HCT116 (cell line): Measurements from ENCODE around the gene CD248. TPM values are rescaled to one million over a fixed set of nuclear protein-coding genes. Genes with fewer than 3 reads are reported as not detected.

Experiments
- ATAC-seq: fragments of 200-7000 bp; cut with Tn5 transposase; 2 replicates; pipeline ENCODE4 v1.9.1; 2020; ENCODE audit warnings: mild to moderate bottlenecking, moderate library complexity
- BruUV-seq: library from RNA; stranded (reverse); fragments of 400-500 nt; replicated peaks from 2 replicates; lab custom pipeline; 2021; lab: Mats Ljungman, UMichigan
- CTCF ChIA-PET: fragments of 300-600 bp; sonication (Branson Sonifier 250); formaldehyde crosslinking; loops from one replicate; lab custom pipeline; 2021; ENCODE audit warnings: antibody characterized with exemption; lab: Charles Lee
- POLR2A ChIA-PET: fragments of 300-600, 350-600 bp; sonication (Branson Sonifier 250); formaldehyde crosslinking; loops from one replicate; lab custom pipeline; 2021; ENCODE audit warnings: antibody characterized with exemption; lab: Charles Lee
- RAD21 ChIA-PET, 2 experiments: fragments of 300-600 bp; sonication (Branson Sonifier 250); formaldehyde crosslinking; loops; one replicate each; lab custom pipeline; 2023; ENCODE audit warnings: low total read pairs in 2 of 2; ENCODE audit not compliant: uncharacterized antibody in 2 of 2, unreplicated experiment in 2 of 2, low non-redundant PET in 1 of 2; lab: Charles Lee
- DNase-seq: peaks from one replicate; pipeline ENCODE4 v3.0.0-alpha.2; 2010; ENCODE audit warnings: low read depth, low spot score
- H2AFZ ChIP-seq: fragments of 200-600 bp; shearing (Covaris generic), sonication (generic); 2 replicates; pipeline ENCODE4 v1.6.1; 2017; ENCODE audit warnings: low read depth, mixed run types, mixed read lengths, antibody characterized with exemption, low read length; ENCODE audit not compliant: poor library complexity, severe bottlenecking
- H3K27ac ChIP-seq: 2 replicates; pipeline ENCODE4 v1.5.1; 2012; ENCODE audit warnings: low read depth, low read length
- H3K27me3 ChIP-seq: fragments of 200-600 bp; sonication (generic); 2 replicates; pipeline ENCODE4 v1.6.1; 2016; ENCODE audit warnings: mixed run types, low read length, mixed read lengths; ENCODE audit not compliant: insufficient read depth
- H3K36me3 ChIP-seq, 2 experiments: fragments of 200-500 bp in 1 of 2; fragments of 200-600 bp in 1 of 2; sonication (Bioruptor generic) in 1 of 2; sonication (generic) in 1 of 2; 2 replicates each; pipeline versions ENCODE4 v1.5.1 to v1.6.1; 2014 to 2016; ENCODE audit warnings: low read length in 2 of 2, inconsistent platforms in 1 of 2, mixed read lengths in 1 of 2, mixed run types in 1 of 2; ENCODE audit not compliant: insufficient read depth in 2 of 2, control insufficient read depth in 1 of 2
- H3K4me1 ChIP-seq, 2 experiments: fragments of 200-600 bp in 1 of 2; sonication (generic) in 1 of 2; 2 replicates each; pipeline versions ENCODE4 v1.5.1 to v1.6.1; 2012 to 2017; ENCODE audit warnings: low read length in 2 of 2, inconsistent platforms in 1 of 2, mild to moderate bottlenecking in 1 of 2, mixed read lengths in 1 of 2, mixed run types in 1 of 2, moderate library complexity in 1 of 2; ENCODE audit not compliant: insufficient read depth in 2 of 2, control insufficient read depth in 1 of 2
- H3K4me2 ChIP-seq: fragments of 200-600 bp; sonication (generic); 2 replicates; pipeline ENCODE4 v1.6.1; 2017; ENCODE audit warnings: mixed run types, low read length, mixed read lengths
- H3K4me3 ChIP-seq, 2 experiments: fragments of 200-600 bp in 1 of 2; sonication (generic) in 1 of 2; replicated peaks in 1 of 2; 2 replicates each; pipeline ENCODE4 v1.5.1; 2011 to 2016; ENCODE audit warnings: low read length in 2 of 2, control low read depth in 1 of 2, low read depth in 1 of 2, mild to moderate bottlenecking in 1 of 2, mixed read lengths in 1 of 2, mixed run types in 1 of 2
- H3K79me2 ChIP-seq: fragments of 200-600 bp; sonication (generic); 2 replicates; pipeline ENCODE4 v1.6.1; 2017; ENCODE audit warnings: mild to moderate bottlenecking, mixed run types, low read length, moderate library complexity, mixed read lengths; ENCODE audit not compliant: insufficient read depth
- H3K9ac ChIP-seq: fragments of 200-600 bp; sonication (generic); 2 replicates; pipeline ENCODE4 v1.6.1; 2016; ENCODE audit warnings: low read length, mixed read lengths
- H3K9me2 ChIP-seq: fragments of 200-600 bp; sonication (generic), shearing (Covaris generic); 2 replicates; pipeline ENCODE4 v1.6.1; 2017; ENCODE audit warnings: mixed run types, mild to moderate bottlenecking, moderate library complexity; ENCODE audit not compliant: insufficient read depth
- H3K9me3 ChIP-seq, 2 experiments: fragments of 200-500 bp in 1 of 2; fragments of 200-600 bp in 1 of 2; sonication (Bioruptor generic) in 1 of 2; sonication (generic) in 1 of 2; 2 replicates each; pipeline ENCODE4 v1.6.1; 2014 to 2017; ENCODE audit warnings: low read length in 2 of 2, mixed read lengths in 2 of 2, inconsistent platforms in 1 of 2, low read depth in 1 of 2, mild to moderate bottlenecking in 1 of 2, mixed run types in 1 of 2, moderate library complexity in 1 of 2; ENCODE audit not compliant: control insufficient read depth in 1 of 2, insufficient read depth in 1 of 2
- H4K20me1 ChIP-seq: fragments of 200-600 bp; sonication (generic), shearing (Covaris generic); 2 replicates; pipeline ENCODE4 v1.6.1; 2017; ENCODE audit warnings: mixed run types, mild to moderate bottlenecking, moderate library complexity; ENCODE audit not compliant: insufficient read depth
- SIN3A ChIP-seq: IDR thresholded peaks from 2 replicates; pipeline ENCODE4 v1.6.1; 2012; ENCODE audit warnings: low read depth
- intact Hi-C: fragments of 100-400 bp; cut with micrococcal nuclease; formaldehyde crosslinking; loops from 2 replicates; pipeline ENCODE4 v1.10.0; 2022
- total RNA-seq: library from RNA; stranded (reverse); gene quantifications from one replicate; pipeline ENCODE4 v1.2.1, GENCODE V29; 2021; ENCODE audit not compliant: unreplicated experiment
- TF ChIP-seq, protein P1 (sequence below): IDR thresholded peaks from 2 replicates; pipeline ENCODE4 v1.6.1; 2012; ENCODE audit warnings: low read depth

The CD248 gene
- total RNA-seq, 1 experiment from 2014 or later, result 0.32 TPM

DNA sequence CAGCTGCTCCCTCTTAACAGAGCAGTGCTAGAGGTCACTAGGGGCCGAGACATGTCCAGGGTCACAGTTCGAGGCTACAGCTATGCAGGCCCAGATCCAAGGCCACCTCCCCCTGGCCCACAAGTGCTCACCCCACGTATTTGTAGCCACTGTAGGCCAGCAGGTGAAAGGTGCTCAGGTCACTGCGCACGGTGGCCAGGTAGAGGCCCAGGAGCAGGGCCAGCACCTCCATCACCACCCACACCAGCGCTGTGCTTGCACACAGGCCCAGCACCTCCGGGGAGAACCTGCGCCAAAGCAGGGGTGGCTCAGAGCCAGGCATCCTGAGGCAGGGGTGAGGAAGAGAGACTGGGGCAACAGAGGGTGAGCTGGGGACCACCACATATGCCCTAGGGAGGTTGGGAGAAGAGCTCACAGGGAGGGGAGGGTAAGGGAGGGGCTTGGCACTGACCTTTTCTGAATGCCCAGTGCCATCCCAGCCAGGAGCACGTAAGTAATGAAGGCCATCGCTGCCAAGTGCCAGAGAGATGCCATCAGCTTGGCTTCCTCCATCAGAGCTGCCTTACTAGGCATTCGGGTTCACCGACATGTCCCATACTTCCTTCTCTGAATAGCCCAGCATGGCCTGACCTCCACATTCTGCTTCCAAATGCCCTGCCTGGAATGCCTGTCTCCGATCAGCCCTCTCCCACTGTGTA lies 31.4 kb downstream of the CD248 start:
- BruUV-seq, result no TSS peak

More for the DNA sequence above, 31.4 kb downstream of the CD248 start:
- H3K79me2 ChIP-seq, result peaks cover 19% of the 10 kb centered on the region
- ChIA-PET RAD21 (no interaction called here), CTCF (interaction anchor here (0.6 kb wide), 1 partner anchor 151 kb away, joined by 5 read pairs; no protein-coding TSS in a partner anchor), POLR2A (interaction anchor here (0.9 kb wide), 1 partner anchor 17 kb away, joined by 8 read pairs; the partner anchor contains the start of gene RAB1B)
- DNase-seq (no peak), ATAC-seq (no peak)
- no peak overlapping the region for H3K27ac ChIP-seq
- H3K4me2 ChIP-seq, result no peak overlapping the region
- no peak overlapping the region for H3K4me3 ChIP-seq
- no peak overlapping the region for H2AFZ ChIP-seq
- H3K9ac ChIP-seq, result no peak overlapping the region
- H3K36me3 ChIP-seq, result no peaks in the 10 kb centered on the region
- intact Hi-C loops, result no loop called here
- H3K4me1 ChIP-seq, result peaks cover 11 to 46% of the 10 kb centered on the region in 2 experiments
- TF ChIP-seq SIN3A, result no peak
- TF ChIP-seq, protein P1, sequence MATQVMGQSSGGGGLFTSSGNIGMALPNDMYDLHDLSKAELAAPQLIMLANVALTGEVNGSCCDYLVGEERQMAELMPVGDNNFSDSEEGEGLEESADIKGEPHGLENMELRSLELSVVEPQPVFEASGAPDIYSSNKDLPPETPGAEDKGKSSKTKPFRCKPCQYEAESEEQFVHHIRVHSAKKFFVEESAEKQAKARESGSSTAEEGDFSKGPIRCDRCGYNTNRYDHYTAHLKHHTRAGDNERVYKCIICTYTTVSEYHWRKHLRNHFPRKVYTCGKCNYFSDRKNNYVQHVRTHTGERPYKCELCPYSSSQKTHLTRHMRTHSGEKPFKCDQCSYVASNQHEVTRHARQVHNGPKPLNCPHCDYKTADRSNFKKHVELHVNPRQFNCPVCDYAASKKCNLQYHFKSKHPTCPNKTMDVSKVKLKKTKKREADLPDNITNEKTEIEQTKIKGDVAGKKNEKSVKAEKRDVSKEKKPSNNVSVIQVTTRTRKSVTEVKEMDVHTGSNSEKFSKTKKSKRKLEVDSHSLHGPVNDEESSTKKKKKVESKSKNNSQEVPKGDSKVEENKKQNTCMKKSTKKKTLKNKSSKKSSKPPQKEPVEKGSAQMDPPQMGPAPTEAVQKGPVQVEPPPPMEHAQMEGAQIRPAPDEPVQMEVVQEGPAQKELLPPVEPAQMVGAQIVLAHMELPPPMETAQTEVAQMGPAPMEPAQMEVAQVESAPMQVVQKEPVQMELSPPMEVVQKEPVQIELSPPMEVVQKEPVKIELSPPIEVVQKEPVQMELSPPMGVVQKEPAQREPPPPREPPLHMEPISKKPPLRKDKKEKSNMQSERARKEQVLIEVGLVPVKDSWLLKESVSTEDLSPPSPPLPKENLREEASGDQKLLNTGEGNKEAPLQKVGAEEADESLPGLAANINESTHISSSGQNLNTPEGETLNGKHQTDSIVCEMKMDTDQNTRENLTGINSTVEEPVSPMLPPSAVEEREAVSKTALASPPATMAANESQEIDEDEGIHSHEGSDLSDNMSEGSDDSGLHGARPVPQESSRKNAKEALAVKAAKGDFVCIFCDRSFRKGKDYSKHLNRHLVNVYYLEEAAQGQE, result no peak
- H3K9me3 ChIP-seq, result no peaks in the 10 kb centered on the region
- H3K9me2 ChIP-seq, result no peaks in the 10 kb centered on the region
- H3K27me3 ChIP-seq, result no peaks in the 10 kb centered on the region
- no peaks in the 10 kb centered on the region for H4K20me1 ChIP-seq
